KBM-7 (cell line): Measurements from ENCODE around the gene DRD5.

Experiments
- DNase-seq: peaks from one replicate; pipeline ENCODE4 v3.0.0-alpha.2; 2015
- in situ Hi-C: fragments of 300-500 bp; cut with MboI; formaldehyde crosslinking; loops from 2 replicates; pipeline ENCODE4 v1.14.3; 2020; ENCODE audit warnings: low sequenced_read_pairs, low pct_unique_long_range_greater_than_20kb, mixed read lengths

The DRD5 gene

DNA sequence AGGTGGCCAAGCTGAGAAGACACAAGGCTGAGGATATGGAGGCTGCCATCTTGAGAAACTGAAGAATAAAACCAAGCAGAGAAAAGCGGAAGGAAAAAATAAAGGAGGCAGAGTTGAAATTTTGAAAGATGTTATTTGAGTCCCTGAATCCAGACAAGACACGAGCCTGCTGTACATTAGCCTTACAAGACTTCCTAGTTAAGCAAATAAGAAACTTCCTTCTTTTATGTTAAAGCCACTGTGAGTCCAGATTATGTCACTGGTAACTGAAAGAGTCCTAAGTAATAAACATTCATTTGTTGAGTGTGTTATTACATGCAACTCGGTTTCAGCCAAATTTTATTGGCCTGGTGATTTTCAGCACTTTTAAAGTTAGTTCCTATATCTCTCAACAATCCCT is 30.4 kb downstream of the DRD5 start:
- no peak for DNase-seq
- in situ Hi-C loops, result no loop called here

DNA sequence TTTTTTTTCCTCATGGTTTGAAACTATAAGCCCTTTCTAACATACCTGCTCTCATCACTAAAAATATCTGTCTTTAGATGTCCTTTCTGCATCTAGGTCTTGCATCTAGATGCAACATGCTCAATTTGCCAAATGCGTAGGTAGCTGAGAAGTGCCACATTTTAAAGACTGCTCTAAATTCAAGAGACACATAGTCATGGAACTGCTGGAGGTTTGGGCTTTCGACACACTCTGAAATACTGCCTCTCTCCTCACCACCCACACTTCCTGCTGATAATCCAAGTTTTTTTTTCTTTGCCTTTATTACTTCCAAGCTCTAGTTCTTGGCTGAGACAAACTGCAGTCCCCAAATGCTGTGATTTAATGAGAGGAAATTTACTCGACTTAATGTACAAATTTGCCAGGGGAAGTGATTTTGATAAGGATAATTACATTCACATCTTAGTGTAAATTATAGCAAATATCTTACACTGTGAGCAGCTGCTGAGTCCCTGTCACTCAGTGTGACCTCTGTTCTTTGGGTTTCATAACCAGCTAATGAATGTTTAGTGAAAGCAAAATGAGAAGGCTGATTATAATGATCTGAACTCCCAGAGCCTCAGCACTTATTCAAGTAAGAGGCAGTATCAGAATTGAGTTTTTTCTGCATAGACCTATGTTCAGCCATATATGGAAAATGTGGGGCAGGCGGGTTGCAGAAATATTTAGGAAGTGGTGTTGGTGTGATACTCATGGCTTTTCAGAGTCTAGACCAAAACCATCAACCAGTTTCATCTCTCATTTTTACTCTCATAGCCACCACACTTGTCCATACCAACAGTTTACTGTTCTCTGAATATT is 31.3 kb downstream of the DRD5 start:
- no peak for DNase-seq
- in situ Hi-C loops, result no loop called here

DNA sequence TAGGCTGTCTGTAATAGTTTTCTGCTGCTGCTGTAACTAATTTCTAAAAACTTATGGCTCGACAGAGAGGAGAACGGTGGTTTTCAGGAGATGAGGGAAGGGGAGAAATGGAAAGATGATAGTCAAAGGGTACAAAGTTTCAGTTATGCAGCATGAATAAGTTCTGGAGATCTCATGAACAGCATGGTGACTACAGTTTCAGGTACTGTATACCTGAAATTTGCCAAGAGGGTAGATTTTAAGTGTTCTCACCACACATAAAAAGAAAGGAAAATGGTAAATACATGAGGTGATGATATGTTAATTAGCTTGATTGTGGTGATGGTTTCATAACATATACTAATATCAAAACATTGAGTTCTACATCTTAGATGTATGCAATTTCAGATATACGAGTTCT is 34.9 kb downstream of the DRD5 start:
- no peak for DNase-seq
- in situ Hi-C loops, result no loop called here

DNA sequence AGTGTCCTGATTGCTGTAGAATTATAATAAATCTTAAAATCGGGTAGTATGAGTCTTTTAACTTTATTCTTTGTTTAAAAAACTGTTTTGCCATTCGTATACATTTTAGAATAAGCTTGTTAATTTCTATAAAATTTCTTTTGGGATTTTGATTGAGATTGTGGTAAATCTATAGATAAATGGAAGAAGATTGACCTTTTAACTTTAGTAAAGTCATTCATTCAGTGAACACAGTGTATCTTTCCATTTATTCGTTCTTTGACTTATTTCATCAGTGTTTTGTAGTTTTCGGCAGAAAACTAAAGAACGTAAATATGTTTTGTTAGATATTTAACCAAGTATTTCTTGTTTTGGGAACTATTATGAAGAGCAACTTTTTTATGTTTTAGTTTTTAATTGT is 38.9 kb downstream of the DRD5 start:
- DNase-seq, result no peak
- in situ Hi-C loops, result no loop called here

DNA sequence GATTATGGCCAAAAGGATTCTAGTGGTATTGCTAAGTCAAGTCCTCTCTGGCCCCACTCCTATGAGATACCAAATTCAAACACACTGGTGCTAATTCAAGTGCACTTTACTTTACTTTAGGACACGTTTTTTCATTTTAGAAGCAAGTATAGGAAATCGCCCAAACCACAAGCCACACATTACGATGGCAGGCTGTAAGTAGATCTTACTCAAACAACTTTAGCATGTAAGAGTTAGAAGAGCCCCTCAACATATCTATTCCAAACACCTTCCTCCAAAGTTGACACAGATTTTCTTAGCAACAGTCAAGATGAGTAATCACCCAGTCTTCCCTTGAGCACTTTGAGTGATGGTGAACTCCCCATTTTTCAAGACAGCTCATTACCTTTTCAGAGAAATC is 43.6 kb downstream of the DRD5 start:
- in situ Hi-C loops, result no loop called here
- no peak for DNase-seq

DNA sequence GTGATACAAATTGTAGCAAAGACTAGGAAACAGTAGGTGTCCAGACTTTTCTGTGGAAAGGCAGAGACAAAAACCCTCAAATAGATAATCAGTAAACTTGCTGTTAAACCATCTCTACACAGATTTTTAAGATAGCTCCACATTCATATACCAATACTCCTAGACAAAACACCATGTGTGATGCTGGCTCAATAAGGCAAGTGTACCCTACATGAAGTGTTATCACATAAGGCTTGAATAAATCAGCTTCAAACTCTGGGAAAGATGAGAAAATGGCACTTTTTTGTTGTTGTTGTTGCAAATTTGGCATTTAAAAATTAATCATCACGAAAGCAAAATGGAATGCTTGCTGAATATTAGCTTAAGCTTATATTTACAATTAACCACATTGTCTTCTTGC is 45.1 kb downstream of the DRD5 start:
- in situ Hi-C loops, result no loop called here
- DNase-seq, result no peak

DNA sequence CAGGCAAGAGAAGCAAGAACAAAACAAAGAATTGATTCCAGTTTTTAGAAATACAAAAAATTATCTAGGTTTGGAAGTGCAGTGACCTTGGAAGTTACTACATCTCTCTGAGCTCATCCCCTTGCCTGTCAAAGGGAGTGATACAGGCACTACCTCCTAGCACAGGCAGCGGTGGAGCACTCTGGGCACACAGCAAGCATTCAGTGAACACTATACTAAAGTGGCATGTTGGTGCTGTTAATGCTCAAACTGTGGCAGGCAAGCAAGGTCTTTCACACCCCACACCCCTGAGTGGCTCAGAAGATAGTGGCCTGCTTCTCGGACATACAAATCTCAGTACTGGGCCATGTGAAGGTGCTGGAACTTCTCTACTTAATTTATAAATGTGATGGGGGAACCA is 51.2 kb downstream of the DRD5 start:
- in situ Hi-C loops, result no loop called here
- DNase-seq, result no peak

DNA sequence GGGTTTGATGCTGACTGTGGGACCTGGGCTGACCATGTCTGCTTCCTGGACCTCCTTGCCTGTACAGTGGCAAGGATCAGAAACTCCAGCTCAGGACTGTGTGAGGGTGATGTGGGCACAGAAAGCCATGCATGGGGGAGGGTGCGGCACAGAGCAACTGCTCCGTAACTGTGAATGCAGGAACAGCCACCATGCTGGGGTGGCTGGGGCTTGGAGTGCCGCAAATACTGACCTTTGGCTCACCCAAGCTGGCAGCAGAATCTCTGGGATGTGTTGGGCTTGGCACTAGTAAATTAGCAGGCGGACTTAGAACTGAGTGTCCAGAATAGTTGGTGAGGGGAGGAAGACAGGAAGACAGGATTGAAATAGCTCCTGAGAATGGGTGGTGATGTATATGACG is 52.0 kb downstream of the DRD5 start:
- in situ Hi-C loops, result no loop called here
- no peak for DNase-seq
